Naive thymus-derived CD8-positive, alpha-beta T cell (primary cell): ENCODE data around the gene MAML2. TPM values are rescaled to one million over a fixed set of nuclear protein-coding genes. Genes with fewer than 3 reads are reported as not detected.

Source experiments
- ATAC-seq, 2 donors: fragments of 150-1000 bp; cut with Tn5 transposase in 1 of 2; sonication (Bioruptor Pico), chemical (Tn5 transposase) in 1 of 2; 1 replicate in 1 of 2; 2 replicates in 1 of 2; pipeline ENCODE4 v1.10.0; 2021; ENCODE audit warnings: mild to moderate bottlenecking in 2 of 2, moderate library complexity in 2 of 2
- POLR2A ChIA-PET: fragments of 350-600 bp; sonication (Branson Sonifier 250); formaldehyde crosslinking; loops from one replicate; lab custom pipeline; 2021; ENCODE audit warnings: antibody characterized with exemption; lab: Charles Lee
- DNase-seq, 10 donors: peaks; one replicate each; pipeline versions ENCODE4 v3.0.0 to v3.0.0-alpha.2; 2020 to 2022
- H3K27ac Mint-ChIP-seq, 10 donors: one replicate each; pipeline ENCODE4 v1.8.0; 2020 to 2022; ENCODE audit warnings: mild to moderate bottlenecking in 10 of 10, mixed read lengths in 10 of 10, moderate library complexity in 4 of 10, inconsistent platforms in 1 of 10
- H3K27me3 Mint-ChIP-seq, 5 donors: one replicate each; pipeline ENCODE4 v1.8.0; 2021 to 2022; ENCODE audit warnings: mixed read lengths in 5 of 5
- H3K36me3 Mint-ChIP-seq, 3 donors: one replicate each; pipeline ENCODE4 v1.8.0; 2020 to 2022; ENCODE audit warnings: mixed read lengths in 3 of 3, mild to moderate bottlenecking in 2 of 3, inconsistent platforms in 1 of 3
- H3K4me1 Mint-ChIP-seq, 4 donors: one replicate each; pipeline ENCODE4 v1.8.0; 2021 to 2022; ENCODE audit warnings: mixed read lengths in 4 of 4
- H3K4me3 Mint-ChIP-seq, 10 donors: one replicate each; pipeline ENCODE4 v1.8.0; 2020 to 2022; ENCODE audit warnings: mild to moderate bottlenecking in 10 of 10, mixed read lengths in 10 of 10, moderate library complexity in 6 of 10, inconsistent platforms in 1 of 10
- H3K9me3 Mint-ChIP-seq, 9 donors: one replicate each; pipeline ENCODE4 v1.8.0; 2020 to 2022; ENCODE audit warnings: mixed read lengths in 9 of 9, mild to moderate bottlenecking in 3 of 9, inconsistent platforms in 1 of 9, moderate library complexity in 1 of 9
- polyA plus RNA-seq, 3 donors: library from polyadenylated mRNA; unstranded; fragments of 300-500 nt; fragmentation: Illumina TruSeq; gene quantifications; one replicate each; pipeline ENCODE4 v1.2.3, GENCODE V29; 2021
- total RNA-seq, 8 experiments: library from RNA in 2 of 8; stranded (reverse) in 2 of 8; gene quantifications; one replicate each; pipeline ENCODE4 v1.2.3 and lab custom pipeline; 2021 to 2026

Gene MAML2
- total and polyA plus RNA-seq, 5 experiments from 2014 or later, result 6.6 to 68.5 (median 33.0) TPM

DNA sequence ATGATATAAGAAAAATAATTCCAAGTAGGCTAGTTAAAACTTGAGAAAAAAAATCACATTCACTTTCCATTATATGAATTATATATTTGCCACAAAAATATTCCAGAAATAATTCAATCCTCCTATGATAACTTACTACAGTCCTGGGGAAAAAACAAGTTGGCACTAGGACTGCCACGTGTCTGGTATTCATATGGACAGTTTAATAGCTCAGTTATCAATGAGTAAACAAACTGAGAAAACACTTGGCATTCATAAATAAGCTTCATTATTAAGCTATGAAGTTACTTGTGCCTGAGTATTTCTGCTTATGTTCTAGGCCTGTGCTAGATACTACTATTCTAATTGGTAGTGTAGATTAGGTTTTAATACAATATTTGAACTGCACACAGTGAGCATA lies 22.5 kb upstream of the MAML2 start:
- POLR2A ChIA-PET, result no interaction called here
- DNase-seq (no peak), ATAC-seq (no peak)
- Mint-ChIP-seq H3K27me3 (no peaks in the 10 kb centered on the region), H3K4me3 (no peak overlapping the region), H3K36me3 (peaks cover 6 to 58% (median 27%) of the 10 kb centered on the region in 3 donors), H3K4me1 (peaks cover 0 to 6% (median 0%) of the 10 kb centered on the region in 4 donors), H3K9me3 (no peaks in the 10 kb centered on the region), H3K27ac (no peak overlapping the region)

DNA sequence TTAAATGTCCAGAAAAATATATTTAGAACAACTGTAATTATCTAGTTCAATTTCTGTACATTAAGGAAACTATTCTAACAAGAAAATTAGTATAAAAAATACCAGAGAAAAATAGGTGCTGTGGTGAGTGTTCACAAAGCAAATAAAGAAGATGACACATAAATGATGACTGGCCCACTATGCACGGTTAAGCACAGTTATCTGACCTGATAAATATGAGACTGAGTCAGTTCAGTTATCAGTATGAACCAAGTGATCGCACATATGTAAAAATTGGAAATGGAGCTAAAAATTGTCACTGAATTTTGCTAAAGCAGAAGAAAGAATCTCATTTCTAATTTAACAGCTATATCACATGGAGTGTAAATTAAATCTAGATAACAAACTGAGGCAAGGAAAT lies 18.8 kb upstream of the MAML2 start:
- DNase-seq, result no peak
- Mint-ChIP-seq H3K27ac (no peak overlapping the region), H3K4me3 (no peak overlapping the region), H3K36me3 (peaks cover 0 to 50% (median 13%) of the 10 kb centered on the region in 3 donors), H3K27me3 (no peaks in the 10 kb centered on the region), H3K4me1 (peaks cover 5 to 17% (median 14%) of the 10 kb centered on the region in 4 donors), H3K9me3 (no peaks in the 10 kb centered on the region)
- POLR2A ChIA-PET, result no interaction called here
- no peak for ATAC-seq

DNA sequence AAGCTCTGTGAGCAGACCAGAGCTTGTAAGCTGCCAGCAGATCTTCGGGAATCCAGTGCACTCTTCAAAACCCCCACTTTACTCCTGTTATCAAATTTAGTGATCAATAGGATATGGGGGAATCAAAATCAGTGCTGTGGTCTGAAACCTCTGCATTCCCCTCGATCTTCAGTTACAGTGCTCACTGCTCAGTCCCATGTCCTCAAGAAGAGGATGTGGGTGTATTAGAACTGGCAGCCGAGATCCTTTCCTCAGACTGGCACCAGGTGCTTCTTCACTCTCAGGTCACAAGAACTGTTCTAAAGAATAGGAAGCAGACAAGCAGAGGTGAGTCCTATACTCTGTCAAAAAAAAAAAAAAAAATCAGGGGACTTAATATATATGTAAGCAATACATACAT lies 15.3 kb upstream of the MAML2 start:
- no peaks in the 10 kb centered on the region for H3K27me3 Mint-ChIP-seq
- peaks cover 6 to 62% (median 23%) of the 10 kb centered on the region in 3 donors for H3K36me3 Mint-ChIP-seq
- H3K4me3 Mint-ChIP-seq, result no peak overlapping the region
- H3K9me3 Mint-ChIP-seq, result no peaks in the 10 kb centered on the region
- POLR2A ChIA-PET, result no interaction called here
- H3K27ac Mint-ChIP-seq, result peak overlapping the region in 7 of 10 donors; percentile 26 to 77 (median 46)
- H3K4me1 Mint-ChIP-seq, result peaks cover 7 to 17% (median 14%) of the 10 kb centered on the region in 4 donors
- DNase-seq (no peak), ATAC-seq (no peak)

DNA sequence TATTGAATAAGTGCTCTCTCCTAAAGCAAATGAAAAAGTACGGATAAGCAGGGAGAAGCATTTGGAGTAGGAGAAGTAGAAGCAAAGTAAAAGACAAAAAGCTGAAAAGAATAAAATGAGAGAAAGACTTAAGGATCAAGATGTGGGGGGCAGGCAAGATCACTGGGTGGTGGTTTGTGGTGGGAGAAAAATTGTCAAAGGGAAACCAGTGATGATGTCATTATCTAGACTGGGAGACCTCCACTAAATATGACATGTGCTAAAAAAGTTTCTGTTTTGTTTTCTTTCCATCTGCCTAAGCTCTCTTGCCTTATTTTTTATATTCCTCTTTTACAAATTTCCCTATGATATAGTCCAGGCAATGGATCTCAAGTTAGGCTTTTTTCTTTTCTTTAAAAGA lies 14.8 kb upstream of the MAML2 start:
- Mint-ChIP-seq H3K9me3 (no peaks in the 10 kb centered on the region), H3K36me3 (peaks cover 6 to 59% (median 23%) of the 10 kb centered on the region in 3 donors), H3K27ac (peak overlapping the region in 6 of 10 donors; percentile 12 to 77 (median 29)), H3K4me3 (peak overlapping the region in 1 of 10 donors; percentile 11), H3K4me1 (peaks cover 7 to 17% (median 14%) of the 10 kb centered on the region in 4 donors), H3K27me3 (no peaks in the 10 kb centered on the region)
- peak in 3 of 10 donors; percentile 4 to 39 (median 25) for DNase-seq
- POLR2A ChIA-PET, result no interaction called here
- ATAC-seq, result peak; percentile 74 to 82

DNA sequence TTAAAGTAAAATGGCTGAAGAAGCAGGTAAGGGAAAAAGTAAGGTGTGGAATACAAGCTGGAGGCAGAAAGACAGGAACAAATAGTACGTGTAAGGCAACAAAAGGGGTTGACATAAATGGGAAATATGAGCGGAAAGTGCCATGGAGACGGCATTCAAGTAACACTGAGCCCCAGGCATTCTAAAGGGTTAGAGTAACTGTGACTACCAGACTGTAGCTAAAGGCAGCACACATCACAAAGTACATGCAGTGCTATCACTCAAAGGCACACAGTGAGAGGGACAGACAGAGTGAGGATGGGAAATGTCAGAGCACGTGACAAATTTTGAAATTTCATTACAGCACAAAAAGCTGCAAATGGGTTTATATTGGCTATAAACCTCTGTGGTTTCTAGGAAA lies 13.9 kb upstream of the MAML2 start:
- Mint-ChIP-seq H3K36me3 (peaks cover 6 to 58% (median 25%) of the 10 kb centered on the region in 3 donors), H3K27me3 (no peaks in the 10 kb centered on the region), H3K27ac (no peak overlapping the region), H3K4me1 (peaks cover 7 to 17% (median 14%) of the 10 kb centered on the region in 4 donors), H3K9me3 (no peaks in the 10 kb centered on the region), H3K4me3 (no peak overlapping the region)
- POLR2A ChIA-PET, result no interaction called here
- no peak for DNase-seq
- no peak for ATAC-seq

DNA sequence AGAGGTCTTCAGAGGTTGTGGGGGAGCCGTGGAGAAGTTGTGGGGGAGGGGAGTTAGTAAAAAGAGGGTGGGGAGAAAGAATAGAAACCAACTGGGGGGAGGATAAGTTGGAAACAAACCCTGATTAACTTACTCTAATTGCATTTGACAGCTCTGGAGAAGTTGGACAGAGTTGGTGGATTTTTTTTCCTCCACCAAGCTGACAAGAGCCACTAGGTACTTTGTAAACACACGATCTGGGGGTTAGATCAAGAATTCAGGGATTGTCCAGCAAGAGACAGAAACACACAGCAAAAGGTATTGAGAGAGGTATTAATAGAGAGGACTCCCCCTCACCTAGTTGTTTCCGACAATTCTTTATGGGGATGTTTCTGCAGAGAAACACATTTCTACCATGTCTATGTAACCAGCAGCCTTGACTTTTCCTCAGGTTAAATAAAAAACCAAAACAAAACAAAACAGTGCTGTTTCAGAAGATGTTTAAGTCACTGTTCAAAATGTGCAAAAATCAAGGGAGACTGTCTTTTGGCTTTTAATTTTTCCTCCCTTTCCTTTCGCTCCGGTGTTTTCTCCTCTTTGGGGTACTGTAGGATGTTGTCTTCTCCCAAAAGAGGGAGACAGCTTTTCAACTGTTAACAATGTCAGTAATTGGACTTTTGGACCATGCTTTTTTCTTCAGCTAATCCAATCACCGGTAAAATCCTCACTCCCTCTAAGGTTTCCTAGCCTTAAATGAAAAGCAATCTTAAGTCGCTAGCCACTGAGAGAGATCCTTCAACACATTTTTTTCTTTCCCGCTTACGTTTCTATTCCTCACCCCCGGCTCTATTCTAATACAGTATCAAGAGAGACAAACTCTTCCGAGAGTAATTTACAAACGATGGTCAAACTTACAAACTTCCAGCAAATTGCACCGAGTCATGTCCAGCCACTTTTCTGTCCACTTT lies 708 bp downstream of the MAML2 start:
- DNase-seq (no peak), ATAC-seq (no peak)
- Mint-ChIP-seq H3K27ac (peak overlapping the region; percentile 94 to 99 (median 97)), H3K36me3 (peaks cover 8 to 13% (median 11%) of the 10 kb centered on the region in 3 donors), H3K4me1 (peaks cover 27 to 58% (median 40%) of the 10 kb centered on the region in 4 donors), H3K4me3 (peak overlapping the region; percentile 91 to 99 (median 96)), H3K27me3 (no peaks in the 10 kb centered on the region), H3K9me3 (peaks cover 0 to 2% (median 0%) of the 10 kb centered on the region in 9 donors)
- POLR2A ChIA-PET, result interaction anchor here (0.6 to 5.4 kb wide), 31 partner anchors 14 to 552 kb away, joined by 3 to 28 read pairs (median 4); partner anchors contain the start of genes CCDC82, CEP57, FAM76B and JRKL

DNA sequence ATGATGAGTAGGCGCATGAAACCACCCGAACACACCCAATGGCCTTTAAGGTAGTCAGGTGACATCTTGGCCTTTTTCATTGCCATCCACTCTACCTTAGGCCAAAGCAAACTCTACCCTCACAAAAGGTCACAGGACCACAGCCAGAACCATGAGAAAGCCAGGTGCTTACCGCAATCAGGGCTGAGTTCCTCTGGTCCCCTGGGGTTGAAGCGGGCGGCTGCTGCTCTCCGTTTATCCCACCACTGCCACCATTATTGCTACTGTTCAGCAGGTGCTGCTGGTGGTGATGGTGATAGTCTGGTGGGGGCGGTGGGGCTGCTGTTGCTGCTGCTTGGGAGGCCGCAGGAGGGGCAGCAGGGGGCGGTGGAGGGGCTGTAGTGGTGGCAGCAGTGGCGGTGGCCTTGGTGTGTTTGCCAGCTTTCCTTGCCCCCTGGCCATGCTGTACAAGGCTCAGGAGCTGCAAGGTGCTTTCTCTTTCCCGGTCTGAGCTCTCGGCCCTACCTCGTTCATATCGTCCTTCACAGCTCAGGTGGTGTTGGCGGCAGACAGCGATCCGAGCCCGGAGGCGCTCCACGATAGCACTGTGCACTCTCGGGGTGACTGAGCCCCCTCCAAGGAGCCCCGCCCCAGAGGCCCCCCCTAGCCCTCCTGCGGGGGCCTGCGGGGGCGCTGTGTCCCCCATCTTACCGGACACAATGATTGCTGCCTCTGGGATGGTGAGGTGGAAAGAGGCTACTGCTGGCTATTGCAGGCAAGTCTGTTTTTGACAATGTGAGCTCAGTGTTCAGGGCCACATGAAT lies 1.6 kb downstream of the MAML2 start:
- ATAC-seq, result peak; percentile 57
- no peaks in the 10 kb centered on the region for H3K27me3 Mint-ChIP-seq
- H3K9me3 Mint-ChIP-seq, result peaks cover 0 to 2% (median 0%) of the 10 kb centered on the region in 9 donors
- DNase-seq, result peak; percentile 56 to 83 (median 72)
- POLR2A ChIA-PET, result interaction anchor here (0.7 to 5.4 kb wide), 19 partner anchors 13 to 328 kb away, joined by 3 to 28 read pairs (median 5); partner anchors contain the start of genes CCDC82 and JRKL
- H3K4me3 Mint-ChIP-seq, result peak overlapping the region; percentile 91 to 99 (median 96)
- peak overlapping the region; percentile 94 to 99 (median 97) for H3K27ac Mint-ChIP-seq
- peaks cover 30 to 67% (median 48%) of the 10 kb centered on the region in 4 donors for H3K4me1 Mint-ChIP-seq
- peaks cover 8 to 17% (median 11%) of the 10 kb centered on the region in 3 donors for H3K36me3 Mint-ChIP-seq

DNA sequence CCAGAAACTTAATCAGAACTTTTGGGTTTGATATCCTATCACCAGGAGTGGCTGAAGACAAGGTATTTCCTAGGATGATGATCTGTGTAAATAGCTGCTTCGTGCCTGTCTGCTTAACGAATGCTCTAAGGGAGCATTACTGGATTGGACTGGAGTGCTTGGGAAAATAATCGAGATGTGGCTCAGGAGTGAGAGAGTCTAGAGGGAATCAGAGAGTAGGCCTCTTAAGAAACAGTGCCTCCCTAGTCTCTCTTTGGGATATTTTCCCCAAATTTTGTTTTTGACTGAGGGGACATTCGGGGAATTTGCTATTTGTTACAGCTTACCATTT lies 2.5 kb downstream of the MAML2 start:
- Mint-ChIP-seq H3K27ac (peak overlapping the region; percentile 94 to 99 (median 97)), H3K36me3 (peaks cover 8 to 26% (median 11%) of the 10 kb centered on the region in 3 donors), H3K27me3 (no peaks in the 10 kb centered on the region), H3K9me3 (no peaks in the 10 kb centered on the region), H3K4me3 (peak overlapping the region; percentile 91 to 99 (median 96)), H3K4me1 (peaks cover 37 to 76% (median 57%) of the 10 kb centered on the region in 4 donors)
- POLR2A ChIA-PET, result interaction anchor here (1.0 to 5.4 kb wide), 10 partner anchors 15 to 285 kb away, joined by 3 to 28 read pairs (median 6); partner anchors contain the start of genes CCDC82 and JRKL
- DNase-seq, result no peak
- no peak for ATAC-seq

DNA sequence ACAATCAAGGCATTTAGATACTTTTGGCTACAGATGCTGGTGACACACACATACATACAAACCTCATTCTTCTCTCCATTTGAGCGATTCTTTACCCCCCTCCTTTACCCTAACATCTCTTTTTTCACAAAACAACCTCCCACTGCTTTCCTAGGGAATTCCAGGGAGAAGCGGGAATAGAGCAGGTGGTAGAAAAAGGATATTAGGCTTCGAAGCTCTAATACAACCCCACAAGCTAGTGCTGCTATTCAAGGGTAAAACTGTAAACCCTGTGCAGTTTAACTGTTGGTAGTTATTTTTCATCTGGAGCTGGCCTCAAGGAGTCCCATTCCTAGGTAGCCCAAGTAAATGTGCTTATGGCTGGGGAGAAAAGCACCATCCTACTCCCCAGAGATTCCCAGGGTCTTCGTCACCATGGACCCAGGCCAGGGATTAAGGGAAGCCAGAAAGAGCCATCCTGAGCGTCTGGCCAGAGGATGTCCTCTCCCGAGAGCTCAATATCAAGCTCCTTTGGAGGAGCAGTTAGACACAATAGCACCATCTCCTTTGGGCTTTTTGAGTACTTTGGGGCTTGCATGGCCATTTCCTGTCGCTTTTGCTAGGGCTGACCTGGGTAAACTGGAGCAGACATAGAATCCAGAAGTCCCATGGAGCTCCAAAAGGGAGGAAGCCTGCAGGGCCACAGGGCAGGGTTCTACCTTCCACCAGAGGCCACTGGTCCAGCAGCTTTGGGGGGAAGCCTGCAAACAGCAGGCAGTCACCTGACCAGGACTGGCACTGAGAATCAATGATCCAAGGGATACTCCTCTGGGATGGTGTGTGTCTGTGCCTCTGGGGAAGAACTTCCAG lies 3.1 kb downstream of the MAML2 start:
- DNase-seq (peak in 2 of 10 donors; percentile 7 to 64), ATAC-seq (no peak)
- Mint-ChIP-seq H3K9me3 (no peaks in the 10 kb centered on the region), H3K36me3 (peaks cover 10 to 30% (median 11%) of the 10 kb centered on the region in 3 donors), H3K4me3 (peak overlapping the region; percentile 91 to 99 (median 96)), H3K4me1 (peaks cover 39 to 82% (median 63%) of the 10 kb centered on the region in 4 donors), H3K27me3 (no peaks in the 10 kb centered on the region), H3K27ac (peak overlapping the region; percentile 94 to 99 (median 97))
- POLR2A ChIA-PET, result interaction anchor here (0.5 to 5.4 kb wide), 11 partner anchors 8 to 489 kb away, joined by 3 to 28 read pairs (median 3); no protein-coding TSS in a partner anchor

DNA sequence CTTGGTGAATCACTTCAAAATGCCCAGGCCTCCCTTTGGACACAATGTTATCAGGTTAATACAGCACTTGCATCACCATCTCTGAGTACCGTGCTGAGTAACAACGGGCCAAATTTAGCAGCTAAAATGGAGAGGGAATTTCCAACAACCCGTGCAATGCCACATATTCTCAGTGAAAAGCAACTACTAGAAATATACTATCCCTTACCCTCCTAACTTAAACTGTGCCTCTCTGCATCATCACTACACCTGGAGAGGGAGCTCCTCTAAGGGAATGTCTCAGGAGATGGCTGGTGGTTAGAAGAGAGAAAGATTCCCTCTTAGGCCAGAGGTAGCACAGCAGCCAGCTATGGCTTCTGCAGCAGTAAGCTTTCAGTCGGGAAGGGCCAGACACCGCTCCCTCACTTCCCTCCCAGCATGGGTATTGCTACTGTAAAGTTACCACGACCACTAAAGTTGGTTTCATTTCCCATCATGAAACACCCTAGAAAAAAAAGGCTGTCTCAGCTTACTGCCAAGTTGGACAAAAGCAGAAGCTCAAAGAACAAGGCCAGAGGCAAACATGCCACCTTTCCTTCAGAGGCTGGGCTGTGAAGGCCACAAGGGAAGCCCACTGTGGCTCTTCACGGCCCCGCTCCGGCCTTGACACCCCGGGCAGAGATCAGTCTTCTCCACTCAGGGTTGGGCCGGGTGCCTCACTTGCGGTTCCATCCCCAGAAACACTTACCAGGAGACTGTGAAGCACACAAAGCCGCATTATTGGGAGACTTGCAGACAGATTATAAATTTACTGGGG lies 3.9 kb downstream of the MAML2 start:
- peaks cover 46 to 88% (median 71%) of the 10 kb centered on the region in 4 donors for H3K4me1 Mint-ChIP-seq
- H3K4me3 Mint-ChIP-seq, result peak overlapping the region; percentile 91 to 99 (median 96)
- no peaks in the 10 kb centered on the region for H3K9me3 Mint-ChIP-seq
- DNase-seq (peak in 7 of 10 donors; percentile 5 to 62 (median 47)), ATAC-seq (peak in 1 of 2 donors; percentile 15)
- peak overlapping the region; percentile 94 to 99 (median 97) for H3K27ac Mint-ChIP-seq
- peaks cover 11 to 39% (median 16%) of the 10 kb centered on the region in 3 donors for H3K36me3 Mint-ChIP-seq
- no peaks in the 10 kb centered on the region for H3K27me3 Mint-ChIP-seq
- POLR2A ChIA-PET, result interaction anchor here (0.6 to 5.4 kb wide), 9 partner anchors 8 to 283 kb away, joined by 3 to 28 read pairs (median 5); no protein-coding TSS in a partner anchor
